Measurements from ENCODE around the gene ENTPD3.
"Not testable (repeated sequence)": the region's sequence is repeated elsewhere in the genome, so short reads cannot be mapped to it uniquely, and the experiment has no call there.

ENTPD3 gene

DNA sequence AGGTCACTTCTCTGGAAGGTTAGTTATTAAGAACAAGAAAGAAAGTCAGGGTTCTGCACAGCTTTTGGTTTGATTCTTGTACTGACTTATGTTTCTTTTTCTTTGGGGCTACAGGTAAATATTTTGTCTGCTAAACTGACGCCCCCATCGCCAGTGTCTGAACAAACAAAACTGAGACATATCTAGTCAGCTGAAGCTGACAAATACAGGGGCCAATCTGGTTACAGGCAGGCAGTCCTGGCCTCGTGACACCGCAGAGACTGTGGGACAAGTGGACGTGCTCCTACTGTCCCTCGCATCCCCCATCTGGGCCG lies 65.5 kb downstream of the ENTPD3 start:
- Histone ChIP-seq H3K4me3 (ENCODE audit: low read length) (peak overlapping the region; percentile 87), H3K36me3 (ENCODE audit: insufficient read depth, low read depth, low read length) (no peaks in the 10 kb centered on the region), H3K4me1 (ENCODE audit: insufficient read depth, low read length) (no peaks in the 10 kb centered on the region), H3K27ac (ENCODE audit: low read length) (peak overlapping the region; percentile 50), H3K9me3 (ENCODE audit: insufficient read depth, low read depth, low read length) (no peaks in the 10 kb centered on the region), H3K9ac (ENCODE audit: low read depth, low read length) (peak overlapping the region; percentile 86; the same call in 1 of the 2 replicates), H3K27me3 (ENCODE audit: insufficient read depth, low read length) (no peaks in the 10 kb centered on the region)

DNA sequence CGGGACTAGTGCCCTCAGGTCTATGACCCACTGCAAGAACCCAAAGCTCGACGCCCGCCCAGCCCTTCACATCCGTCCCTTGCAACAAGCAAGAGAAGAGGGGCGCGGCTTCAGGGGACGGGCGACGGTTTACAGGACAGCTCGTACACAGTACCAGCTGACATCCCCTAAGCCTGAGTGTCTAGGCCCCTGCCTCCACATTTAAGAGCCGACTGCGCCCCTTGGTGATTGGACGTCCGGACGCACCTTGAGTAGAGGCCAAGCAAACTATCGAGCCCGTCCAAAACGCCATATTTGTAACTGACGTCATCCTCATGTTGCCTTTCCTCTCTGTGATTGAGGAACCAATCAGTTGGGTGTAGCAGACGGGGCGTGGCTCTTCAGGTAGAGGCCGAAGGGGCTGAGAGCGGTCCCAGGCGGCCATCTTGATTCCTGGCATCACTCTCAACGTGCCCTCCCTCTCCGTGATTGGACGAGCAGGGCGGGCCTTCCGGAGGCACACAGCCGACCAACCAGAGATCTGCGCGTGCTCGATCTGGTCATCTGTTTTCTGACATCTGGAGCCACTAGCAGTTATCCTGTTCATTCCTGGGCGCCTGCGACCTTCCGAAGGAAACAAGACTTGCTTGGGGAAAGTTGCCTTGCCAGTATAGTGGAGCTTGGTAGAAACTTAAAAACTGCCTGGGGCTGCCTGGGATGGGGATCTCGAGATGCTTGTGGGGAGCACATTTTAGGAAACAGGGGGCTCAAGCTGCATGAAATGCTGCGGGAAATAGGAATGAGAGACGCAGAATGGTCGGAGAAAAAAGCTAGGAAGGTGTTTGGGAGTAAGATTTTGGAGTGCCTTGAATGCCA lies 66.1 kb downstream of the ENTPD3 start:
- peak overlapping the region; percentile 86; the same call in 1 of the 2 replicates for H3K9ac ChIP-seq (ENCODE audit: low read depth, low read length)
- H3K4me3 ChIP-seq (ENCODE audit: low read length): peak overlapping the region; percentile 87
- peak overlapping the region; percentile 50 for H3K27ac ChIP-seq (ENCODE audit: low read length)
- H3K27me3 ChIP-seq (ENCODE audit: insufficient read depth, low read length): no peaks in the 10 kb centered on the region
- H3K9me3 ChIP-seq (ENCODE audit: insufficient read depth, low read depth, low read length): no peaks in the 10 kb centered on the region
- H3K4me1 ChIP-seq (ENCODE audit: insufficient read depth, low read length): peaks cover under 1% of the 10 kb centered on the region; the same call in 1 of the 2 replicates
- peaks cover 5% of the 10 kb centered on the region for H3K36me3 ChIP-seq (ENCODE audit: insufficient read depth, low read depth, low read length)

DNA sequence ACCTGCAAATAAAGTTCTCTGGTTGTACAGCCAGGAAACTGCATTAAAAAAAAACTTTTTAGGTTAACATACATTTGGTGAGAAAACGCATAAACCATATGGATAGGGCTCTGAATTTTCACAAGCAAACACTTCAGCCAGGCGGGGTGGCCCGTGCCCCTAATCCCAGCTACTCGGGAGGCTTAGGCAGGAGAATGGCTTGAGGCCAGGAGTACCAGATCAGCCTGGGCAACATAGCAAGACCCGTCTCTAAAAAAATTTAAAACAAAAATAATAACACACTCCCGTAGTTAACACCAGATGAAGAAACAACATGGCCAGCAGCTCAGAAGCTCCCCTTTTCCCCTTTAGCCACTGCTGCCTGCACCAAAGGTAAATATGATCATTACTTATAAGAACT lies 66.9 kb downstream of the ENTPD3 start:
- no peaks in the 10 kb centered on the region for H3K27me3 ChIP-seq (ENCODE audit: insufficient read depth, low read length)
- peaks cover 13% of the 10 kb centered on the region for H3K36me3 ChIP-seq (ENCODE audit: insufficient read depth, low read depth, low read length)
- peak overlapping the region; percentile 87 for H3K4me3 ChIP-seq (ENCODE audit: low read length)
- no peak overlapping the region for H3K27ac ChIP-seq (ENCODE audit: low read length)
- peaks cover 9% of the 10 kb centered on the region; the same call in 1 of the 2 replicates for H3K4me1 ChIP-seq (ENCODE audit: insufficient read depth, low read length)
- H3K9me3 ChIP-seq (ENCODE audit: insufficient read depth, low read depth, low read length): no peaks in the 10 kb centered on the region
- peak overlapping the region; percentile 63; the same call in 1 of the 2 replicates for H3K9ac ChIP-seq (ENCODE audit: low read depth, low read length)

DNA sequence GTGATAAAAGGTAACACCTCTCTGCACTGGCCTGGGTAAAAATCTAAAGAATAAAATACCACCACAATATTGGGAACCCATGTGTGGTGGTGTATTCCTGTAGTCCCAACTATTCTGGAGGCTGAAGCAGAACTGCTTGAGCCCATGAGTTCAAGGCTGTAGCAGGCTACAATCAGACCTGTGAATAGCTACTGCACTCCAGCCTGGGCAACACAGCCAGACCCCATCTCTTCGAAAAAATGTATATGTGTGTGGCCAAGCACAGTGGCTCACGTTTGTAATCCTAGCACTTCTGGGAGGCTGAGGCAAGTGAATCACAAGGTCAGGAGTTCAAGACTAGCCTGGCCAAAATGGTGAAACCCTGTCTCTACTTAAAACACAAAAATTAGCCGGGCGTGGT lies 68.3 kb downstream of the ENTPD3 start:
- Histone ChIP-seq H3K9me3 (ENCODE audit: insufficient read depth, low read depth, low read length) (no peaks in the 10 kb centered on the region), H3K4me3 (ENCODE audit: low read length) (no peak overlapping the region), H3K4me1 (ENCODE audit: insufficient read depth, low read length) (peaks cover 12% of the 10 kb centered on the region; the same call in 1 of the 2 replicates), H3K27me3 (ENCODE audit: insufficient read depth, low read length) (no peaks in the 10 kb centered on the region), H3K9ac (ENCODE audit: low read depth, low read length) (no peak overlapping the region), H3K36me3 (ENCODE audit: insufficient read depth, low read depth, low read length) (peaks cover 27% of the 10 kb centered on the region), H3K27ac (ENCODE audit: low read length) (no peak overlapping the region)

DNA sequence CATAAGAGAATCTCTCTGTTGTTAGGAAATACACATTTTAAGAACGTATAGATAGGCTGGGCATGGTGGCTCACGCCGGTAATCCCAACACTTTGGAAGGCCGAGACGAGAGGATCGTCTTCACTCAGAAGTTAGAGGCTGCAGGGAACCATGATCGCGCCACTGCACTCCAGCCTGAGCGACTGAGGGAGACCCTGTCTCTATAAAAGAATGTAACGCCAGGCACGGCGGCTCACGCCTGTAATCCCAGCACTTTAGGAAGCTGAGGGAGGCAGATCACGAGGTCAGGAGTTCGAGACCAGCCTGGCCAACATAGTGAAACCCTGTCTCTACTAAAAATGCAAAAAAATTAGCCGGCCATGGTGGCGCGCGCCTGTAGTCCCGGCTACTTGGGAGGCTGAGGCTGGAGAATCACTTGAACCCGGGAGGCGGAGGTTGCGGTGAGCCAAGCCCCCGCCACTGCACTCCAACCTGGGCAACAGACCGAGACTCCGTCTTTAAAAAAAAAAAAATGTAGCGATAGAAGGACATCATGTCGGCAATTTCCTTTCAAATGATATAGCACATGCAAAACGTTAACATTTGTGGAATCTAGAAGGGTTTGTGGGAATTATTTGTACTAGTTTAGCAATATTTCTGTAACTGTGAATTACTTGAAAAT lies 69.4 kb downstream of the ENTPD3 start:
- Histone ChIP-seq H3K9ac (ENCODE audit: low read depth, low read length) (peak overlapping the region; percentile 99), H3K27ac (ENCODE audit: low read length) (peak overlapping the region; percentile 97), H3K4me1 (ENCODE audit: insufficient read depth, low read length) (peaks cover 12% of the 10 kb centered on the region; the same call in 1 of the 2 replicates), H3K4me3 (ENCODE audit: low read length) (peak overlapping the region; percentile 100), H3K9me3 (ENCODE audit: insufficient read depth, low read depth, low read length) (no peaks in the 10 kb centered on the region), H3K36me3 (ENCODE audit: insufficient read depth, low read depth, low read length) (peaks cover 38% of the 10 kb centered on the region), H3K27me3 (ENCODE audit: insufficient read depth, low read length) (no peaks in the 10 kb centered on the region)

DNA sequence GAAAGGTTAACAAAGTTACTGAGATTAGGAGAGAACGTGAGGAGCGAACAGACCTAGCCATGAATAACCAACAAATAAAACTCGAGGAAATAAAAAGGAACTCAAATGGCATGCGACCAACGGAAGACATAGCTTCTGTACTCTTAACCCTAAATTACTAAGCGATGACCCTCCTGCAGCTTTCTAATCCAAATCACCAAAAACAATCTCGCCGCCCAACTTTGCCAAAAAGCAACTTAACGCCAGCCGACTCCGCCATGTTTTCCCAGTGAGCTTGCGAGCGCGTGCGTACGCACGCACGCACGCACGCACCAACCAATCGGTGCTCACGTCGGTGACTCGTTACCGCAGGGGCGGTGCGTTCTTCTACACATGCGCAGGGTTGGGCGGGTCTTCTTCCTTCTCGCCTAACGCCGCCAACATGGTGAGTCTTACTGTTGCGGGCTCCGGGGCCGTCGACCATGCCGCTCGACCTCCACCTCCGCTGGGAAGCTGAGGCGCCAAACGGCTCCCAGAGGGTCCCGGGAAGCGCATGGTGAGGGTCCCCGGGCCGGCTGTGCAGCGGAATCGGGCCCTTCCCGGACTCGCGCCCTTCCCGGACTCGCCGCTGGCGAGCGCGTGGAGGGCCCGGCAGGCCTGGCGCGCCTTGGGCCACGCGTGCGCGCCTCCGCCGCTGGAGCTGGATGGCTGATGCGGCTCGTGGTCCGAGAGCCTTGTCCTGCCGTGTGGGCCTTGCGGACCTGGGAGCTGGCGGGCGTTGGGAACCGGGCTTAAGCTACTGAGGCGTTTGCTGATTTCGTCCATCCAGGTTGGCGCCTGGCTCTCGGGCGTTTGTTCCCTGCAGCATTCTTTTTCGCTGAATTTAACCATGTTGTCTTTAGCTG lies 70.2 kb downstream of the ENTPD3 start, which contains the start of gene RPL14:
Gene RPL14, plus strand, starts transcription at position 400 of the 884 bp plus-strand sequence. Its CDS starts 133 bp downstream, at position 533.
- Histone ChIP-seq H3K9me3 (ENCODE audit: insufficient read depth, low read depth, low read length) (no peaks in the 10 kb centered on the region), H3K27me3 (ENCODE audit: insufficient read depth, low read length) (no peaks in the 10 kb centered on the region), H3K4me3 (ENCODE audit: low read length) (peak within 1 kb of the TSS; percentile 100), H3K27ac (ENCODE audit: low read length) (peak within 1 kb of the TSS; percentile 97), H3K4me1 (ENCODE audit: insufficient read depth, low read length) (peaks cover 12% of the 10 kb centered on the region; the same call in 1 of the 2 replicates), H3K9ac (ENCODE audit: low read depth, low read length) (peak within 1 kb of the TSS; percentile 99), H3K36me3 (ENCODE audit: insufficient read depth, low read depth, low read length) (peaks cover 46% of the 10 kb centered on the region)

DNA sequence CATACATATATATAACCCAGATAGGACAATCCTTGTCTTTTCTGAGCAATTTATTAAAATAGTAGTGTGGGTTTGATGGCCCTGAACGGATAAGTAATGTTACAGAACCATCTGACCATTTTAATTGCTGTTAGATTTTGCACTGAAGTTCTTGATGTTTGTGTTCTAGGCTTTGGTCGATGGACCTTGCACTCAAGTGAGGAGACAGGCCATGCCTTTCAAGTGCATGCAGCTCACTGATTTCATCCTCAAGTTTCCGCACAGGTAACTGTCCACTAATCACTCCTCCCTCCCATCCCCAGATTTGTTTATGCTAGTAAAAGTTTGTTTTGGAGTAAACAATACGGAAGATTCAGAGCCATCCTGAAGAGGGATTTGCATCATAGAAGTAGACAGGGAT lies 71.5 kb downstream of the ENTPD3 start:
- no peak overlapping the region for H3K27ac ChIP-seq (ENCODE audit: low read length)
- peaks cover 57% of the 10 kb centered on the region for H3K36me3 ChIP-seq (ENCODE audit: insufficient read depth, low read depth, low read length)
- peak overlapping the region; percentile 100 for H3K4me3 ChIP-seq (ENCODE audit: low read length)
- no peaks in the 10 kb centered on the region for H3K9me3 ChIP-seq (ENCODE audit: insufficient read depth, low read depth, low read length)
- H3K27me3 ChIP-seq (ENCODE audit: insufficient read depth, low read length): no peaks in the 10 kb centered on the region
- peak overlapping the region; percentile 99; the same call in 1 of the 2 replicates for H3K9ac ChIP-seq (ENCODE audit: low read depth, low read length)
- H3K4me1 ChIP-seq (ENCODE audit: insufficient read depth, low read length): peaks cover 12% of the 10 kb centered on the region; the same call in 1 of the 2 replicates

DNA sequence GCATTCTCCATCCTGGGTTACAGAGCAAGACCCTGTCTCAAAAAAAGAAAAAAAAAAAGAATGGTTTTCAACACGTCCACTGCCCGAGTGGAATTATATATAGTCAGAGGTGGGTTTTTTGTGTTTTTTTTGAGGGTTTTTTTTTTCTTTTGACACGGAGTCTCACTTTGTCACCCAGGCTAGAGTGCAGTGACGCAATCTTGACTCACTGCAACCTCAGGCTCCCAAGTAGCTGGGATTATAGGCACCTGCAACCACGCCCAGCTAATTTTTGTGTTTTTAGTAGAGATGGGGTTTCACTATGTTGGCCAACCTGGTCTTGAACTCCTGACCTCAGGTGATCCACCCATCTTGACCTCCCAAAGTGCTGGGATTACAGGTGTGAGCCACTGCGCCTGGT lies 73.5 kb downstream of the ENTPD3 start:
- peaks cover 12% of the 10 kb centered on the region; the same call in 1 of the 2 replicates for H3K4me1 ChIP-seq (ENCODE audit: insufficient read depth, low read length)
- not testable (repeated sequence) for H3K4me3 ChIP-seq (ENCODE audit: low read length); H3K27ac ChIP-seq (ENCODE audit: low read length); H3K9me3 ChIP-seq (ENCODE audit: insufficient read depth, low read depth, low read length); H3K27me3 ChIP-seq (ENCODE audit: insufficient read depth, low read length); H3K9ac ChIP-seq (ENCODE audit: low read depth, low read length)
- H3K36me3 ChIP-seq (ENCODE audit: insufficient read depth, low read depth, low read length): peaks cover 77% of the 10 kb centered on the region

DNA sequence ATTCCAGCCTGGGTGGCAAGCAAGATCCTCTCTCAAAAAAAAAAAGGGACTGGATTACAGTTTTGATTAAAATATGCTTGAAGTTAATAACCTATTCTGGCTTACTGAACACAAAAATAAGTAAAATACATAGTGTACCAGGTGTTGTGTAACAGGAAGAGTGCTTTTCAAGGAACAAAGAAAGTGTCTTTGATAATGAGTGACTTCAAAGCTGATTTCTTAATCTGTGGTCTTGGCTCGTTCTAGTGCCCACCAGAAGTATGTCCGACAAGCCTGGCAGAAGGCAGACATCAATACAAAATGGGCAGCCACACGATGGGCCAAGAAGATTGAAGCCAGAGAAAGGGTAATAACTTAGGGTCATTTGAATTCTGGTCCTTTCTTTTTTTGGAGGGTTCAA lies 74.2 kb downstream of the ENTPD3 start:
- Histone ChIP-seq H3K27me3 (ENCODE audit: insufficient read depth, low read length) (no peaks in the 10 kb centered on the region), H3K27ac (ENCODE audit: low read length) (no peak overlapping the region), H3K4me1 (ENCODE audit: insufficient read depth, low read length) (peaks cover 12% of the 10 kb centered on the region; the same call in 1 of the 2 replicates), H3K36me3 (ENCODE audit: insufficient read depth, low read depth, low read length) (peaks cover 79% of the 10 kb centered on the region), H3K4me3 (ENCODE audit: low read length) (no peak overlapping the region), H3K9ac (ENCODE audit: low read depth, low read length) (no peak overlapping the region), H3K9me3 (ENCODE audit: insufficient read depth, low read depth, low read length) (no peaks in the 10 kb centered on the region)

DNA sequence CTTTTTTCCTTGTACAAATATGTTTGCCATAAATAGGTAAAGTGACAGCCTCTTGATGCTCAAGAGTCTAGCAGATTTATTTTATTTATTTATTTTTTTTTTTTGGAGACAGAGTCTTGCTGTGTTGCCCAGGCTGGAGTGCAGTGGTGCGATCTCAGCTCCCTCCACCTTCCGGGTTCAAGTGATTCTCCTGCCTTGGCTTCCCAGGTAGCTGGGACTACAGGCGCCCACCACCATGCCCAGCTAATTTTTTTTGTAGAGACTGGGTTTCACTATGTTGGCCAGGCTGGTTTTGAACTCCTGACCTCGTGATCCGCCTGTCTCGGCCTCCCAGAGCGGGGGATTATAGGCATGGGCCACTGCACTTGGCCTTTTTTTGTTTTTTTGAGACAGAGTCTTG lies 75.9 kb downstream of the ENTPD3 start:
- not testable (repeated sequence) for H3K27ac ChIP-seq (ENCODE audit: low read length)

DNA sequence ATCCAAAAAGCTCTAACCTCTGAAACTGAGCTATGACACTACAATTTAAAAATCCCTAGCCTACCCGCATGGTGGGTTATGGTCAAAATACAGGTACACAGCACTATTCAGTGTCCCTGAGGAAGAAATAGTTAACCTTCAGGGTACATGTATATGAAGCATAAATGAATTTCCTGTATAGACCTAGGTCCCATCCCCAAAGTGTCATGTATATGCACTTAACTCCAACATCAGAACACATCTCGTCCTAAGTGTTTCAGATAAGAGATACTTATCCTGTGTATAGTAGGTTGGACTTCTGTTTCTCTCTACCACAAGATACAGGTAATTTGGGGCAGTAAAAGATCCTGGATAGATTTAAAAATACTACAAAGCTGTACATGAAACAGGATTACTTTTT lies 76.6 kb downstream of the ENTPD3 start:
- no peak overlapping the region for H3K9ac ChIP-seq (ENCODE audit: low read depth, low read length)
- H3K27ac ChIP-seq (ENCODE audit: low read length): no peak overlapping the region
- H3K4me3 ChIP-seq (ENCODE audit: low read length): no peak overlapping the region
- peaks cover 7% of the 10 kb centered on the region; the same call in 1 of the 2 replicates for H3K4me1 ChIP-seq (ENCODE audit: insufficient read depth, low read length)
- H3K36me3 ChIP-seq (ENCODE audit: insufficient read depth, low read depth, low read length): peaks cover 75% of the 10 kb centered on the region
- no peaks in the 10 kb centered on the region for H3K27me3 ChIP-seq (ENCODE audit: insufficient read depth, low read length)
- H3K9me3 ChIP-seq (ENCODE audit: insufficient read depth, low read depth, low read length): no peaks in the 10 kb centered on the region

More for the DNA sequence above, 75.9 kb downstream of the ENTPD3 start:
- H3K27me3 ChIP-seq (ENCODE audit: insufficient read depth, low read length); H3K4me3 ChIP-seq (ENCODE audit: low read length); H3K9ac ChIP-seq (ENCODE audit: low read depth, low read length); H3K9me3 ChIP-seq (ENCODE audit: insufficient read depth, low read depth, low read length): not testable (repeated sequence)
- H3K36me3 ChIP-seq (ENCODE audit: insufficient read depth, low read depth, low read length): peaks cover 82% of the 10 kb centered on the region
- peaks cover 12% of the 10 kb centered on the region; the same call in 1 of the 2 replicates for H3K4me1 ChIP-seq (ENCODE audit: insufficient read depth, low read length)

Data from iPS-20b (cell line).